GM12878 (cell line): ENCODE data around the gene SELENOS. TPM values are rescaled to one million over a fixed set of nuclear protein-coding genes. Genes with fewer than 3 reads are reported as not detected.

Experiments
- ATAC-seq: fragments of 200-7000 bp; cut with Tn5 transposase; 3 replicates; pipeline ENCODE4 v1.9.1; 2020; ENCODE audit warnings: mild to moderate bottlenecking, moderate library complexity
- BruUV-seq: library from RNA; stranded (reverse); fragments of 400-500 nt; replicated peaks from 2 replicates; lab custom pipeline; 2021; lab: Mats Ljungman, UMichigan
- CTCF ChIA-PET: fragments of 300-600 bp; sonication (Branson Sonifier 250); formaldehyde crosslinking; extraction: SDS; loops from one replicate; lab custom pipeline; 2021; ENCODE audit warnings: inconsistent platforms; lab: Yijun Ruan, JAX
- POLR2A ChIA-PET: fragments of 350-600 bp; formaldehyde crosslinking; extraction: SDS; loops from one replicate; lab custom pipeline; 2021; ENCODE audit warnings: inconsistent platforms; lab: Charles Lee
- RAD21 ChIA-PET: fragments of 300-600 bp; sonication (Branson Sonifier 250); formaldehyde crosslinking; loops from one replicate; lab custom pipeline; 2023; ENCODE audit warnings: antibody characterized with exemption; ENCODE audit not compliant: unreplicated experiment; lab: Charles Lee
- SMC1A ChIA-PET: fragments of 300-600 bp; sonication (Branson Sonifier 250); formaldehyde crosslinking; loops from one replicate; lab custom pipeline; 2023; ENCODE audit not compliant: unreplicated experiment, uncharacterized antibody; lab: Charles Lee
- DNase-seq: peaks from one replicate; pipeline ENCODE4 v3.0.0-alpha.2; 2011; ENCODE audit warnings: low read depth, low spot score
- FAIRE-seq: peaks from 3 replicates; lab custom pipeline; 2011; peaks lifted over from hg19 to GRCh38; lab: Jason Lieb, UNC
- H2AFZ ChIP-seq: 2 replicates; pipeline ENCODE4 v1.6.0; 2011; ENCODE audit warnings: low read depth, low read length, control low read depth; ENCODE audit not compliant: control insufficient read depth
- H3K27ac ChIP-seq: 2 replicates; pipeline ENCODE4 v1.5.1; 2011; ENCODE audit warnings: control low read depth; ENCODE audit not compliant: control insufficient read depth, insufficient read depth
- H3K27me3 ChIP-seq, 2 experiments: replicated peaks in 1 of 2; 2 replicates each; pipeline versions ENCODE4 v1.6.0 to v1.6.1; 2011; ENCODE audit warnings: low read length in 1 of 2; ENCODE audit not compliant: control insufficient read depth in 2 of 2, insufficient read depth in 2 of 2
- H3K36me3 ChIP-seq, 2 experiments: 2 replicates each; pipeline ENCODE4 v1.5.1; 2011; ENCODE audit warnings: low read length in 1 of 2; ENCODE audit not compliant: control insufficient read depth in 2 of 2, insufficient read depth in 2 of 2
- H3K4me1 ChIP-seq: 2 replicates; pipeline ENCODE4 v1.6.1; 2011; ENCODE audit warnings: mild to moderate bottlenecking, low read length, moderate library complexity, mixed read lengths; ENCODE audit not compliant: control insufficient read depth, insufficient read depth
- H3K4me2 ChIP-seq: 2 replicates; pipeline ENCODE4 v1.6.0; 2011; ENCODE audit warnings: control low read depth; ENCODE audit not compliant: control insufficient read depth, insufficient read depth
- H3K4me3 ChIP-seq: fragments of 200-600 bp; sonication (generic); 2 replicates; pipeline ENCODE4 v1.5.1; 2016
- H3K79me2 ChIP-seq: 2 replicates; pipeline ENCODE4 v1.6.0; 2011; ENCODE audit warnings: low read length; ENCODE audit not compliant: control insufficient read depth, insufficient read depth
- H3K9ac ChIP-seq: 2 replicates; pipeline ENCODE4 v1.8.0; 2011; ENCODE audit warnings: low read length, control low read depth, mixed read lengths; ENCODE audit not compliant: control insufficient read depth, insufficient read depth
- H3K9me3 ChIP-seq: replicated peaks from 3 replicates; pipeline ENCODE4 v1.5.1; 2011; ENCODE audit warnings: mild to moderate bottlenecking, low read length; ENCODE audit not compliant: control insufficient read depth, insufficient read depth
- H4K20me1 ChIP-seq: 2 replicates; pipeline ENCODE4 v1.6.0; 2011; ENCODE audit not compliant: control insufficient read depth, insufficient read depth
- MYB ChIP-seq: fragments of 150-350 bp; IDR thresholded peaks from 2 replicates; pipeline ENCODE4 v1.6.1; 2014; ENCODE audit warnings: mild to moderate bottlenecking, low read depth, low read length, borderline replicate concordance
- NFXL1 ChIP-seq: fragments of 450-650 bp; IDR thresholded peaks from 2 replicates; pipeline ENCODE4 v1.6.1; 2017; ENCODE audit warnings: antibody characterized with exemption, mild to moderate bottlenecking, borderline replicate concordance
- NFYA ChIP-seq: IDR thresholded peaks from 2 replicates; pipeline ENCODE4 v1.6.1; 2011; ENCODE audit warnings: low read depth, mild to moderate bottlenecking, low read length, improper control_type of control experiment, borderline replicate concordance
- PML ChIP-seq: IDR thresholded peaks from 2 replicates; pipeline ENCODE4 v1.6.1; 2012; ENCODE audit warnings: low read length, inconsistent platforms
- TCF3 ChIP-seq: IDR thresholded peaks from 2 replicates; pipeline ENCODE4 v1.6.1; 2012; ENCODE audit warnings: low read depth, mild to moderate bottlenecking, low read length, borderline replicate concordance; ENCODE audit not compliant: insufficient read depth
- WGBS: methylation state at CpG from one replicate; pipeline ENCODE4 v1.1.6; 2016; ENCODE audit warnings: low lambda C conversion rate; ENCODE audit not compliant: insufficient replicate concordance, insufficient coverage; ENCODE audit errors: missing lambda C conversion rate; 5-methylcytosine and 5-hydroxymethylcytosine counted together
- in situ Hi-C: fragments of 300-500 bp; cut with MboI; formaldehyde crosslinking; loops from 9 replicates; pipeline ENCODE4 v1.14.3; 2018; ENCODE audit warnings: mixed read lengths
- intact Hi-C: fragments of 100-400 bp; cut with micrococcal nuclease; formaldehyde crosslinking; loops from one replicate; pipeline ENCODE4 v1.14.2; 2022; ENCODE audit not compliant: unreplicated experiment
- polyA plus RNA-seq, 11 experiments: library from polyadenylated mRNA; depleted of rRNA in 4 of 11; unstranded in 6 of 11; stranded (reverse) in 5 of 11; fragments of >200 nt; fragmentation: Nextera tagmentation in 4 of 11; fragmentation: Illumina TruSeq in 1 of 11; extraction: Ambion mirVana in 4 of 11; extraction: Trizol in 1 of 11; gene quantifications; 1 replicate in 1 of 11; 2 replicates in 10 of 11; pipeline versions ENCODE4 v1.2.1 to v1.2.3, GENCODE V29; 2011 to 2016; ENCODE audit warnings: inconsistent platforms in 2 of 11, missing spikeins in 2 of 11, low read depth in 1 of 11
- total RNA-seq, 4 experiments: library from RNA; depleted of rRNA in 3 of 4; stranded (reverse); fragments of >200 nt in 3 of 4; fragmentation: Illumina TruSeq in 1 of 4; extraction: Trizol in 1 of 4; gene quantifications; 2 replicates each; pipeline versions ENCODE4 v1.2.1 to v1.2.3, GENCODE V29; 2013 to 2021
- TF ChIP-seq, protein P1 (sequence below): IDR thresholded peaks from 2 replicates; pipeline ENCODE4 v1.6.1; 2012; ENCODE audit warnings: mild to moderate bottlenecking, low read depth, low read length
- TF ChIP-seq, protein P2 (sequence below): IDR thresholded peaks from 2 replicates; pipeline ENCODE4 v1.6.1; 2012; ENCODE audit warnings: low read depth, low read length, improper control_type of control experiment

The SELENOS gene
- total and polyA plus RNA-seq, 10 of the 15 experiments (the other 5 are each of a cell fraction or from before 2014, with no cell fraction given), result 25.8 to 90.1 (median 37.3) TPM

DNA sequence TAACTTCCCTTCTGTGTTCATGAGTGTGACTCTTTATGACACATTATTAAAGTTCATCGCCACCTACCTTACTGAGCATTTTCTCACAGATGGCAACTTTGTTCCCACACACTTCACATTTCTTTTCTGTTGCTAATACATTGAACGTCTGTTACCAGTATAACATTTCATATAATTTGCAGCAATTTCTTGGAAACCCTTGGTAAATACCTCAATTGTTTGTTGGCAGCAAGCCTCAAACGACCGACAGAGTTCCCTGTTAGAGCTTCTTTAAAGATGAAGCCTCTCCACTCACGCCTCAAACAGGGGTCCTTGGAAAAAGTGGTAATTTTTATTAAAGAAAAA lies 22.3 kb downstream of the SELENOS start:
- intact Hi-C loops (loop anchor here (5.0 kb wide), 1 partner anchor 338 kb away; the partner anchor contains the start of gene LRRK1), in situ Hi-C loops (no loop called here)
- Histone ChIP-seq H3K9me3 (no peaks in the 10 kb centered on the region), H3K27me3 (no peaks in the 10 kb centered on the region), H2AFZ (no peak overlapping the region), H3K4me3 (no peak overlapping the region), H3K27ac (no peak overlapping the region), H4K20me1 (no peaks in the 10 kb centered on the region), H3K4me1 (peaks cover 6% of the 10 kb centered on the region), H3K79me2 (peaks cover 13% of the 10 kb centered on the region), H3K4me2 (no peak overlapping the region), H3K9ac (no peak overlapping the region), H3K36me3 (no peaks in the 10 kb centered on the region)
- 66% methylated on average over 5 of the region's 5 CpGs for WGBS
- TF ChIP-seq PML, result no peak
- no peak for TF ChIP-seq MYB
- SMC1A ChIA-PET, result interaction anchor here (1.3 to 4.5 kb wide), 10 partner anchors 11 to 240 kb away, joined by 3 to 38 read pairs (median 6); no protein-coding TSS in a partner anchor
- no peak for DNase-seq
- no peak for FAIRE-seq
- POLR2A ChIA-PET, result interaction anchor here (0.9 kb wide), 1 partner anchor 163 kb away, joined by 3 read pairs; no protein-coding TSS in a partner anchor
- CTCF ChIA-PET, result interaction anchor here (0.9 to 6.5 kb wide), 12 partner anchors 9 to 168 kb away, joined by 3 to 126 read pairs (median 9); partner anchors contain the start of gene SNRPA1
- BruUV-seq, result no TSS peak
- no peak for ATAC-seq
- RAD21 ChIA-PET, result interaction anchor here (0.9 to 5.5 kb wide), 3 partner anchors 19 to 166 kb away, joined by 3 to 69 read pairs (median 11); no protein-coding TSS in a partner anchor

DNA sequence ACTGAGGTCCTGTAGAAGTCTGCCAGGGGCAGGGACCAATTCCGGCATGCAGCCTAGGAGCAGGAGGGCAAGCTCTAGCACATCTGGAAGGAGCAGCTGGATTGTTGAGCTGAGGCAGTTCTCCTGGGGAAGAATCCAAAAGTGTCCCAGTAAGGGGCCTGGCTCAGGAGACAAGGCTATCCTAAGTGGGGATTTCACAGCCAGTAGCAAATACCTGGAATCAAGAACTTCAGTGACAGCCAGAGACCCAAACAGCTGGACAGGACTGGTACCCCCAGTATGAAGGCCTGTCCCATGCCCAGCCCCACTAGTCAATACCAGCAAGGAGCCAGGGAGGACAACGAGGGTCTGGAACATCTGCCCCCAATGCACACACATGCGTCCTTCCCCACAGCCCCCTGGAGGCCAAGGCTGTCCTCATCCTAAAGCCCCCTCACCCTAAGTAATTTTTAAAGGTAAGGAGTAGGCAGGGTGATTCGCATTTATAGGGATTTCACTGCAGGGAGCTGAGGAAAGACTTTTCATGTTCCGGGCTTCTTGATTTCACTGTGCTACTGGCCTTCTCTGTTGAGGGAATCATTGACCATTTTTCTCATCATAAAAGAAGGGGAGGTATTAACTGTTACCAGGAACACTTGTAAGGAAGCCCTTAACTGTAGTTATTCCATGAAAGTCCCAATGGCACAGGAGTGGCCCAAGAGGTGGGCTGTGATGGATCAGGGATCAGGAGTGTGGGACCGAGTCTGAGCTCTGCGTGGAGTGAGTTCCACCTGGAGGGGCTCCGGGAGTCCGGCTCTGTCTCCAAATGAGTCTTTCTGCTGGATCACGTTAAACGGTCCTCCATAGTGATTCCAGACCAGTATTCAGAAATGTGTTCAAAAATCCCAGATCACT lies 22.9 kb downstream of the SELENOS start:
- peaks cover 18% of the 10 kb centered on the region for H3K79me2 ChIP-seq
- RAD21 ChIA-PET, result interaction anchor here (0.9 to 5.5 kb wide), 2 partner anchors 19 to 166 kb away, joined by 3 to 69 read pairs; no protein-coding TSS in a partner anchor
- no peak for TF ChIP-seq TCF3
- TF ChIP-seq, protein P1, sequence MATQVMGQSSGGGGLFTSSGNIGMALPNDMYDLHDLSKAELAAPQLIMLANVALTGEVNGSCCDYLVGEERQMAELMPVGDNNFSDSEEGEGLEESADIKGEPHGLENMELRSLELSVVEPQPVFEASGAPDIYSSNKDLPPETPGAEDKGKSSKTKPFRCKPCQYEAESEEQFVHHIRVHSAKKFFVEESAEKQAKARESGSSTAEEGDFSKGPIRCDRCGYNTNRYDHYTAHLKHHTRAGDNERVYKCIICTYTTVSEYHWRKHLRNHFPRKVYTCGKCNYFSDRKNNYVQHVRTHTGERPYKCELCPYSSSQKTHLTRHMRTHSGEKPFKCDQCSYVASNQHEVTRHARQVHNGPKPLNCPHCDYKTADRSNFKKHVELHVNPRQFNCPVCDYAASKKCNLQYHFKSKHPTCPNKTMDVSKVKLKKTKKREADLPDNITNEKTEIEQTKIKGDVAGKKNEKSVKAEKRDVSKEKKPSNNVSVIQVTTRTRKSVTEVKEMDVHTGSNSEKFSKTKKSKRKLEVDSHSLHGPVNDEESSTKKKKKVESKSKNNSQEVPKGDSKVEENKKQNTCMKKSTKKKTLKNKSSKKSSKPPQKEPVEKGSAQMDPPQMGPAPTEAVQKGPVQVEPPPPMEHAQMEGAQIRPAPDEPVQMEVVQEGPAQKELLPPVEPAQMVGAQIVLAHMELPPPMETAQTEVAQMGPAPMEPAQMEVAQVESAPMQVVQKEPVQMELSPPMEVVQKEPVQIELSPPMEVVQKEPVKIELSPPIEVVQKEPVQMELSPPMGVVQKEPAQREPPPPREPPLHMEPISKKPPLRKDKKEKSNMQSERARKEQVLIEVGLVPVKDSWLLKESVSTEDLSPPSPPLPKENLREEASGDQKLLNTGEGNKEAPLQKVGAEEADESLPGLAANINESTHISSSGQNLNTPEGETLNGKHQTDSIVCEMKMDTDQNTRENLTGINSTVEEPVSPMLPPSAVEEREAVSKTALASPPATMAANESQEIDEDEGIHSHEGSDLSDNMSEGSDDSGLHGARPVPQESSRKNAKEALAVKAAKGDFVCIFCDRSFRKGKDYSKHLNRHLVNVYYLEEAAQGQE, result no peak
- no peak for TF ChIP-seq NFXL1
- TF ChIP-seq, protein P2, sequence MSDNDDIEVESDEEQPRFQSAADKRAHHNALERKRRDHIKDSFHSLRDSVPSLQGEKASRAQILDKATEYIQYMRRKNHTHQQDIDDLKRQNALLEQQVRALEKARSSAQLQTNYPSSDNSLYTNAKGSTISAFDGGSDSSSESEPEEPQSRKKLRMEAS, result no peak
- TF ChIP-seq NFYA, result no peak
- H3K4me3 ChIP-seq, result no peak overlapping the region
- WGBS, result 68% methylated on average over 11 of the region's 11 CpGs
- POLR2A ChIA-PET, result interaction anchor here (0.6 to 0.9 kb wide), 2 partner anchors 111 to 162 kb away, joined by 3 to 5 read pairs; no protein-coding TSS in a partner anchor
- BruUV-seq, result no TSS peak
- H4K20me1 ChIP-seq, result no peaks in the 10 kb centered on the region
- DNase-seq (no peak), FAIRE-seq (no peak), ATAC-seq (no peak)
- intact Hi-C loops (loop anchor here (5.0 kb wide), 1 partner anchor 337 kb away; the partner anchor contains the start of gene LRRK1), in situ Hi-C loops (no loop called here)
- peaks cover 6% of the 10 kb centered on the region for H3K4me1 ChIP-seq
- H3K27me3 ChIP-seq, result no peaks in the 10 kb centered on the region
- no peaks in the 10 kb centered on the region for H3K36me3 ChIP-seq
- SMC1A ChIA-PET, result interaction anchor here (1.5 to 4.5 kb wide), 6 partner anchors 11 to 239 kb away, joined by 4 to 38 read pairs (median 8); no protein-coding TSS in a partner anchor
- no peak overlapping the region for H3K27ac ChIP-seq
- no peak overlapping the region for H2AFZ ChIP-seq
- no peak overlapping the region for H3K9ac ChIP-seq
- H3K9me3 ChIP-seq, result no peaks in the 10 kb centered on the region
- no peak overlapping the region for H3K4me2 ChIP-seq
- CTCF ChIA-PET, result interaction anchor here (0.9 to 6.5 kb wide), 9 partner anchors 8 to 246 kb away, joined by 3 to 126 read pairs (median 34); no protein-coding TSS in a partner anchor
